Stimulated activated CD8-positive, alpha-beta memory T cell treated with anti-CD3 and anti-CD28 coated beads, Interleukin-15, amount 100 ng/mL, for 48 hours (primary cell): ENCODE results near the gene ERC1.
"Not testable (repeated sequence)": the region's sequence is repeated elsewhere in the genome, so short reads cannot be mapped to it uniquely, and the experiment has no call there.

Source experiments
- DNase-seq, 2 donors: peaks; one replicate each; pipeline ENCODE4 v3.0.0-alpha.2; 2020; ENCODE audit warnings: low read depth in 2 of 2

Gene ERC1

GRCh38 chr12:1122786-1123185, 131.8 kb downstream of the ERC1 start:
- DNase-seq, result no peak

GRCh38 chr12:1126091-1126490, 135.1 kb downstream of the ERC1 start:
- DNase-seq, result peak in 1 of 2 donors; percentile 4

GRCh38 chr12:1127021-1127420, 136.0 kb downstream of the ERC1 start:
- DNase-seq, result no peak

GRCh38 chr12:1130164-1130563, 139.1 kb downstream of the ERC1 start:
- no peak for DNase-seq

GRCh38 chr12:1130571-1130970, 139.5 kb downstream of the ERC1 start:
- no peak for DNase-seq

- no peak for DNase-seq
These were observed 140.8 kb downstream of the ERC1 start for GRCh38 chr12:1131811-1132224.

- no peak for DNase-seq
These were observed 141.3 kb downstream of the ERC1 start for GRCh38 chr12:1132311-1132710.

GRCh38 chr12:1138691-1139090, 147.7 kb downstream of the ERC1 start:
- no peak for DNase-seq

- not testable (repeated sequence) for DNase-seq
These were observed 155.7 kb downstream of the ERC1 start for GRCh38 chr12:1146758-1147157.

GRCh38 chr12:1147821-1148220, 156.8 kb downstream of the ERC1 start:
- DNase-seq, result no peak

GRCh38 chr12:1157046-1157445, 166.0 kb downstream of the ERC1 start:
- no peak for DNase-seq

GRCh38 chr12:1161197-1161596, 170.2 kb downstream of the ERC1 start:
- DNase-seq, result no peak

GRCh38 chr12:1162081-1162760, 171.2 kb downstream of the ERC1 start:
- DNase-seq, result no peak

- no peak for DNase-seq
These were observed 176.8 kb downstream of the ERC1 start for GRCh38 chr12:1167784-1168183.

GRCh38 chr12:1170411-1170810, 179.4 kb downstream of the ERC1 start:
- DNase-seq, result no peak

GRCh38 chr12:1171657-1172408, 180.8 kb downstream of the ERC1 start:
- no peak for DNase-seq

- DNase-seq, result no peak
These were observed 183.0 kb downstream of the ERC1 start for GRCh38 chr12:1173781-1174617.

- DNase-seq, result no peak
These were observed 183.6 kb downstream of the ERC1 start for GRCh38 chr12:1174659-1175058.

- no peak for DNase-seq
These were observed 185.2 kb downstream of the ERC1 start for GRCh38 chr12:1176191-1176590.

GRCh38 chr12:1179128-1179527, 188.1 kb downstream of the ERC1 start:
- no peak for DNase-seq

GRCh38 chr12:1182069-1182468, 191.0 kb downstream of the ERC1 start:
- no peak for DNase-seq

GRCh38 chr12:1184402-1184801, 193.4 kb downstream of the ERC1 start:
- no peak for DNase-seq
